BE2C (cell line): ENCODE results near the gene ODC1.

ENCODE experiments used
- DNase-seq: peaks from one replicate; pipeline ENCODE4 v3.0.0-alpha.2; 2020
- H3K27me3 ChIP-seq: fragments of 250-450 bp; sonication (Bioruptor Pico); 2 replicates; pipeline ENCODE4 v1.5.1; 2020; ENCODE audit warnings: mild to moderate bottlenecking
- H3K36me3 ChIP-seq: fragments of 250-450 bp; sonication (Bioruptor Pico); 2 replicates; pipeline ENCODE4 v1.5.1; 2020; ENCODE audit warnings: mild to moderate bottlenecking
- H3K4me1 ChIP-seq: fragments of 250-450 bp; sonication (Bioruptor Pico); 2 replicates; pipeline ENCODE4 v1.5.1; 2020
- H3K4me3 ChIP-seq: 2 replicates; pipeline ENCODE4 v1.5.1; 2011; ENCODE audit warnings: low read depth, low read length
- H3K9me3 ChIP-seq: fragments of 250-450 bp; sonication (Bioruptor Pico); 2 replicates; pipeline ENCODE4 v1.5.1; 2020
- CTCF ChIP-seq: IDR thresholded peaks from 2 replicates; pipeline ENCODE4 v1.5.1; 2012; ENCODE audit warnings: mild to moderate bottlenecking, low read depth, low read length

ODC1 gene

GRCh38 chr2:10413991-10414451 is 34.1 kb downstream of the ODC1 start:
- Histone ChIP-seq H3K4me1 (peaks cover 6% of the 10 kb centered on the region), H3K27me3 (no peaks in the 10 kb centered on the region), H3K9me3 (no peaks in the 10 kb centered on the region; the same call in 1 of the 2 replicates), H3K4me3 (no peak overlapping the region), H3K36me3 (peaks cover 36% of the 10 kb centered on the region)
- no peak for TF ChIP-seq CTCF
- no peak for DNase-seq

GRCh38 chr2:10413503-10413902 is 34.6 kb downstream of the ODC1 start:
- peaks cover 10% of the 10 kb centered on the region for H3K4me1 ChIP-seq
- H3K27me3 ChIP-seq, result no peaks in the 10 kb centered on the region
- no peaks in the 10 kb centered on the region; the same call in 1 of the 2 replicates for H3K9me3 ChIP-seq
- H3K36me3 ChIP-seq, result peaks cover 36% of the 10 kb centered on the region
- DNase-seq, result no peak
- H3K4me3 ChIP-seq, result no peak overlapping the region
- TF ChIP-seq CTCF, result no peak

- H3K4me1 ChIP-seq, result peaks cover 10% of the 10 kb centered on the region
- H3K4me3 ChIP-seq, result no peak overlapping the region
- H3K36me3 ChIP-seq, result peaks cover 36% of the 10 kb centered on the region
- H3K27me3 ChIP-seq, result no peaks in the 10 kb centered on the region
- TF ChIP-seq CTCF, result no peak
- no peaks in the 10 kb centered on the region; the same call in 1 of the 2 replicates for H3K9me3 ChIP-seq
- peak; percentile 61 for DNase-seq
These were observed 35.7 kb downstream of the ODC1 start for GRCh38 chr2:10412380-10412779.

- no peaks in the 10 kb centered on the region for H3K27me3 ChIP-seq
- peaks cover 36% of the 10 kb centered on the region for H3K36me3 ChIP-seq
- no peak overlapping the region for H3K4me3 ChIP-seq
- H3K9me3 ChIP-seq, result no peaks in the 10 kb centered on the region; the same call in 1 of the 2 replicates
- H3K4me1 ChIP-seq, result peaks cover 10% of the 10 kb centered on the region
- no peak for TF ChIP-seq CTCF
- DNase-seq, result no peak
These were observed 36.6 kb downstream of the ODC1 start for GRCh38 chr2:10411557-10411956.

GRCh38 chr2:10410823-10411437 is 37.2 kb downstream of the ODC1 start:
- Histone ChIP-seq H3K4me1 (peaks cover 10% of the 10 kb centered on the region), H3K9me3 (no peaks in the 10 kb centered on the region; the same call in 1 of the 2 replicates), H3K4me3 (no peak overlapping the region), H3K36me3 (peaks cover 36% of the 10 kb centered on the region), H3K27me3 (no peaks in the 10 kb centered on the region)
- no peak for TF ChIP-seq CTCF
- no peak for DNase-seq

- DNase-seq, result no peak
- Histone ChIP-seq H3K4me3 (no peak overlapping the region), H3K27me3 (no peaks in the 10 kb centered on the region), H3K9me3 (no peaks in the 10 kb centered on the region; the same call in 1 of the 2 replicates), H3K4me1 (peaks cover 12% of the 10 kb centered on the region), H3K36me3 (peaks cover 30% of the 10 kb centered on the region)
- no peak for TF ChIP-seq CTCF
These were observed 37.9 kb downstream of the ODC1 start for GRCh38 chr2:10410001-10410822.
